Gastroesophageal sphincter (tissue), 3 donors: ENCODE results near the gene SRRM1.

Source experiments
- CTCF ChIP-seq, 4 experiments: fragments of 200-600 bp in 2 of 4; fragments of 450-650 bp in 2 of 4; sonication (generic) in 1 of 4; IDR thresholded peaks; one replicate each; pipeline ENCODE4 v1.5.1; 2017 to 2019; ENCODE audit warnings: antibody characterized with exemption in 4 of 4, mild to moderate bottlenecking in 2 of 4, moderate library complexity in 2 of 4
- EP300 ChIP-seq: sonication (generic); formaldehyde crosslinking; IDR thresholded peaks from one replicate; pipeline ENCODE4 v1.6.1; 2017; ENCODE audit warnings: antibody characterized with exemption, mild to moderate bottlenecking
- POLR2A ChIP-seq, 2 donors: fragments of 450-650 bp; IDR thresholded peaks; one replicate each; pipeline ENCODE4 v1.6.1; 2017; ENCODE audit warnings: antibody characterized with exemption in 2 of 2, mild to moderate bottlenecking in 2 of 2, moderate library complexity in 1 of 2
- POLR2AphosphoS5 ChIP-seq: sonication (generic); formaldehyde crosslinking; IDR thresholded peaks from one replicate; pipeline ENCODE4 v1.6.1; 2017; ENCODE audit warnings: antibody characterized with exemption

GRCh38 chr1:24673341-24673740 is 30.2 kb downstream of the SRRM1 start:
- TF ChIP-seq CTCF (IDR thresholded peaks at IDR 0.05): no peak
- TF ChIP-seq POLR2A (IDR thresholded peaks at IDR 0.05): no peak
- no peak for TF ChIP-seq POLR2AphosphoS5
- no peak for TF ChIP-seq EP300
